Measurements from ENCODE around the gene UBE3B.

The UBE3B gene

DNA sequence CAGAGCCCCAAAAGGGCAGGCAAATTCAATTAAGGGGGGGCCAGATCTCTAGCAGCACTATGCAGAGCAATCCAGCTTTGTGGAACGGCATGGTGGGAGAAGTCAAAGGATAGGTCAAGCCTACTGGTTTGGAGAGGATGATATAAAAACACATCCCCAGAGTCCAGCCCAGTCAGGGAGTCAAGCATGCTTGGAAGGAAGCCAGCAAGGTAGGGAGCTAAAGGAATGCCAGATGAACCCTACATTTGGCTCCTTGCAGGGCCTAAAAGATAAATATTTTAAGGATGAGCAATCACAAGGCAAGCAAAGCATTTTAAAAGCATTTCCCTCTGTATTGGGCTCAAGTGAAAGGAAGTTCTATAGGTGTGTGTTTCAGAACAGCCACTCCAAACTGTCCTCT is 21.7 kb upstream of the UBE3B start:
- no peak for TF ChIP-seq POLR2AphosphoS5 (IDR thresholded peaks at IDR 0.05; ENCODE audit: low read depth, low read length)
- no peak for TF ChIP-seq TAF1 (IDR thresholded peaks at IDR 0.05; ENCODE audit: borderline replicate concordance, low read depth, low read length)
- TF ChIP-seq POLR2A (IDR thresholded peaks at IDR 0.05; ENCODE audit: low read depth, low read length), result no peak
- DNase-seq (ENCODE audit: insufficient read length), result no peak
- no peak for FAIRE-seq

- FAIRE-seq (no peak), DNase-seq (ENCODE audit: insufficient read length) (no peak)
- no peak for TF ChIP-seq POLR2AphosphoS5 (IDR thresholded peaks at IDR 0.05; ENCODE audit: low read depth, low read length)
- no peak for TF ChIP-seq TAF1 (IDR thresholded peaks at IDR 0.05; ENCODE audit: borderline replicate concordance, low read depth, low read length)
- no peak for TF ChIP-seq POLR2A (IDR thresholded peaks at IDR 0.05; ENCODE audit: low read depth, low read length)
Measured at GRCh38 chr12:109458086-109458485, 19.3 kb upstream of the UBE3B start.

GRCh38 chr12:109458771-109459208 is 18.6 kb upstream of the UBE3B start:
- no peak for TF ChIP-seq POLR2AphosphoS5 (IDR thresholded peaks at IDR 0.05; ENCODE audit: low read depth, low read length)
- no peak for TF ChIP-seq POLR2A (IDR thresholded peaks at IDR 0.05; ENCODE audit: low read depth, low read length)
- no peak for TF ChIP-seq TAF1 (IDR thresholded peaks at IDR 0.05; ENCODE audit: borderline replicate concordance, low read depth, low read length)
- DNase-seq (ENCODE audit: insufficient read length) (no peak), FAIRE-seq (no peak)

DNA sequence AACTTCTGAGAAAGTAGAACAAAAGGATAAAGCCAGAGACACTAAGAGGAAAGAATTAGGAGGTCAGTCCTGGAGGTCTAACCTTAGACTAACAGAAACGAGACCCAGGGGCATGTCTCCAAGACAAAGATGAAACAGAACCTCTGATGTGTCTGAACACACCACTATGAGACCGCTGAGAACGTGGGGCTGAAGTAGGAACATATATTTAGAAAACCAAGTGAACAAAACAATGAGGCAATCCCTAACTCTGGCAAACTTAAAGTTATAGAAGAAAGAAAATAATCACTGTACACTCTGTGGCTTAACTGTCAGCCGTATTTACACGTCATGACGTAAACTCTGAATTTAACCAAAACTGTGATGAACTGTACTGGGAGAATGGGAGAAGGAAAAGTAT is 18.2 kb upstream of the UBE3B start:
- no peak for FAIRE-seq
- TF ChIP-seq TAF1 (IDR thresholded peaks at IDR 0.05; ENCODE audit: borderline replicate concordance, low read depth, low read length), result no peak
- TF ChIP-seq POLR2A (IDR thresholded peaks at IDR 0.05; ENCODE audit: low read depth, low read length), result no peak
- TF ChIP-seq POLR2AphosphoS5 (IDR thresholded peaks at IDR 0.05; ENCODE audit: low read depth, low read length), result no peak
- DNase-seq (ENCODE audit: insufficient read length), result no peak

DNA sequence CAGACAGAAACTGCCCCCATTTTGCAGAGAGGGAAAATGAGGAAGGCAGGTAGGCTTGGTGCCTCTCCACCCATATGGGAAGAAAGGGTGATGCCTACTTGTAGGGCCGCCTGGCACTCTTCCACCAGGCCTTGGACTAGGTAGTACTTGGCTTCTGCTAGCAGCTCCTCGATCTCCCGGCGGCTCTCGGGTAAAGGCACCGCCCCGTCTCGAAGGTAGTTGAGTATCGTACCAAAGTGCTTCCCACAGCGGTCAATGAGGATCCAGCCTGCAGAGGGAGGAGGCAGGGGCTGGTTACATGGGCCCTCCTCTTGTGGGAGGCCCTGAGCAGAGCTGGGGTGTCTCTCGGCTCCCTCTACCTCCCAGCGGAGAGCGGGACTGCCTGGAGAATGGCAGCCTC is 16.9 kb upstream of the UBE3B start:
- no peak for FAIRE-seq
- DNase-seq (ENCODE audit: insufficient read length), result no peak
- TF ChIP-seq POLR2AphosphoS5 (IDR thresholded peaks at IDR 0.05; ENCODE audit: low read depth, low read length), result no peak
- TF ChIP-seq TAF1 (IDR thresholded peaks at IDR 0.05; ENCODE audit: borderline replicate concordance, low read depth, low read length), result no peak
- no peak for TF ChIP-seq POLR2A (IDR thresholded peaks at IDR 0.05; ENCODE audit: low read depth, low read length)

DNA sequence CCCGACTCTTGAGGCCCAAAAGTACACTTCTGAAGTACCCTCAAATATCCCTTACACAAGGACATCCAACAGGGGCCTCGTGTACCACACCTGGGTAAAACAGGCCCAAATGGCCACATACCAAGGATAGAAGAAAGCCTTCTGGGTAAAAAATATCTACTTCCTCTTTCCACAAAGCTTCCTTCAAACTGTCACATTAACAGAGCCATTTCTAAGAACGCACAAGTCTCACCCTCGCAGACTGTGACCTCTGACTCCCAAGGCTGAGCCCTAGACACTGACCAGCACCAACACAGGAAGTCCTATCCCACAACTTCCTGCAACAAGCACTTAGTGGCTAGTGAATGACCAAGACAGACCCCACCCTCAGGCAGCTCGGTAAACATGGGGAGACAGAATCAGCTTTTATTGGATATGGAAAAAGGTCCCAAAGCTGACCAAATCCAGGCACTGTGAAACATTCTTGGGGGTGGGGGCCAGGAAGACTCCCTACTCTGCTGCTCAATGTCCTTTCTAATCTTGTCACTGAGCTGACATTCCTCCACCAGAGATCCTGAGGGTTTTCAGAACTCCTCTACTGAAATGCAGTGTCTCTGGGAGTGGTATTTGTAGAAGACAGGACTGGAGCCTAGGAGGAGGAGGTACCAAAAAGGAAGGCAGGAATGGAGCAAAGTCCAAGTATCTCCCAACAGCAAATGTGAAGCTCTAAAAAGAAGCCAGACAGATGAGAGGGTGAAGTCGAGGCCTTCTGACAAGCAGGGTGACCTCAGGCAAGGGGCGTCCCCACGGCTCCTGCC is 16.2 kb upstream of the UBE3B start:
- DNase-seq (ENCODE audit: insufficient read length), result no peak
- no peak for TF ChIP-seq POLR2AphosphoS5 (IDR thresholded peaks at IDR 0.05; ENCODE audit: low read depth, low read length)
- TF ChIP-seq POLR2A (IDR thresholded peaks at IDR 0.05; ENCODE audit: low read depth, low read length), result no peak
- TF ChIP-seq TAF1 (IDR thresholded peaks at IDR 0.05; ENCODE audit: borderline replicate concordance, low read depth, low read length), result no peak
- no peak for FAIRE-seq

GRCh38 chr12:109461846-109462756 is 15.3 kb upstream of the UBE3B start:
- DNase-seq (ENCODE audit: insufficient read length) (no peak), FAIRE-seq (no peak)
- TF ChIP-seq TAF1 (IDR thresholded peaks at IDR 0.05; ENCODE audit: borderline replicate concordance, low read depth, low read length) (no peak), POLR2AphosphoS5 (IDR thresholded peaks at IDR 0.05; ENCODE audit: low read depth, low read length) (no peak), POLR2A (IDR thresholded peaks at IDR 0.05; ENCODE audit: low read depth, low read length) (no peak)

GRCh38 chr12:109462868-109463692 is 14.4 kb upstream of the UBE3B start:
- FAIRE-seq (no peak), DNase-seq (ENCODE audit: insufficient read length) (no peak)

GRCh38 chr12:109463756-109464155 is 13.7 kb upstream of the UBE3B start:
- DNase-seq (ENCODE audit: insufficient read length), result no peak
- TF ChIP-seq POLR2AphosphoS5 (IDR thresholded peaks at IDR 0.05; ENCODE audit: low read depth, low read length) (no peak), POLR2A (IDR thresholded peaks at IDR 0.05; ENCODE audit: low read depth, low read length) (no peak), TAF1 (IDR thresholded peaks at IDR 0.05; ENCODE audit: borderline replicate concordance, low read depth, low read length) (no peak)
- no peak for FAIRE-seq

More at GRCh38 chr12:109462868-109463692, 14.4 kb upstream of the UBE3B start:
- TF ChIP-seq POLR2AphosphoS5 (IDR thresholded peaks at IDR 0.05; ENCODE audit: low read depth, low read length) (no peak), TAF1 (IDR thresholded peaks at IDR 0.05; ENCODE audit: borderline replicate concordance, low read depth, low read length) (no peak), POLR2A (IDR thresholded peaks at IDR 0.05; ENCODE audit: low read depth, low read length) (no peak)

DNA sequence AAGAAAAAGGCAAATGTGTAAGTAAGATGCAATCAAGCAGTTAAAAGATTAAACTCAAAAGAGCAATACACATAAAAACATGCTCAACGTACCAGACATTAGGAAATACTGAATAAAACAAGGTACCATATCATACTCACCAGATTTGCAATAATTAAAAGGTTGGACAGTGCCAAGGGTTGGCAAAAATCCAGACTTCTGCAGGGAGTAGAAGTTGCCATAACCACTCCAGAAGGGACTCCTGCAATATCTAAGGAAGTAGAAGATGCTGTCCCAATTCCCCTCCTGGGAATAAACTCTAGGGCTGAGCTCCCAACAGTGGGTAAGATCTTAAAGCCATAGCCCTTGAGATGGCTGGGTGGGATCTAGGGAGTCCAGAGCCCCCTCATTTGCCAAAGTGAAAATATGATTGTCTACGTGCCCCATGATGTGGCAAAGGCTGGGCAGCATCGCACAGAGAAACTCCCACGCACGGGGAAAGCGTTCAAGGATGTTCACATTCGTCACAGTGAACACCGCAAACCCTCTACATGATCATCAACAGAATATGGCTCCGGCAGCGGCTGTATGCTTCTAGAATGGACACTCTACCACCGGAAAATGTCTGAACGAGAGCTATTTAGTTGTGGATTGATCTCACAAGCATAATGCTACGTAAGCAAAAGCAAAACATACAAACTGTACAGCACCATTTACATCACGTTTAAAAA is 12.6 kb upstream of the UBE3B start:
- FAIRE-seq, result no peak
- TF ChIP-seq POLR2AphosphoS5 (IDR thresholded peaks at IDR 0.05; ENCODE audit: low read depth, low read length), result no peak
- TF ChIP-seq POLR2A (IDR thresholded peaks at IDR 0.05; ENCODE audit: low read depth, low read length), result no peak
- no peak for TF ChIP-seq TAF1 (IDR thresholded peaks at IDR 0.05; ENCODE audit: borderline replicate concordance, low read depth, low read length)
- no peak for DNase-seq (ENCODE audit: insufficient read length)
